Measurements from ENCODE around the gene MOCS3. TPM values are rescaled to one million over a fixed set of nuclear protein-coding genes. Genes with fewer than 3 reads are reported as not detected.

MOCS3 gene
- polyA plus RNA-seq, 3 donors, result 0.48 to 1.9 (median 1.9) TPM

GRCh38 chr20:50913690-50914375 is 44.8 kb upstream of the MOCS3 start:
- Histone ChIP-seq H3K27ac (ENCODE audit: low read depth in 1 of 2, low read length in 2 of 2) (peak overlapping the region in 1 of 2 donors; percentile 1), H3K4me3 (replicated peaks in 1 of 3; ENCODE audit: low read depth in 2 of 3, low read length in 3 of 3) (no peak overlapping the region), H3K9ac (ENCODE audit: insufficient read depth, low read length, poor library complexity, severe bottlenecking) (no peak overlapping the region), H4K20me1 (ENCODE audit: insufficient read depth, low read length) (peaks cover 99% of the 10 kb centered on the region), H3K79me2 (ENCODE audit: insufficient read depth, low read length) (peaks cover 100% of the 10 kb centered on the region), H3K27me3 (ENCODE audit: control insufficient read depth in 2 of 2, insufficient read depth in 2 of 2, low read length in 2 of 2) (no peaks in the 10 kb centered on the region), H3K4me2 (replicated peaks; ENCODE audit: extremely low read depth, low read length, poor library complexity, severe bottlenecking) (no peak overlapping the region), H3K4me1 (ENCODE audit: control insufficient read depth in 1 of 2, insufficient read depth in 2 of 2, low read length in 2 of 2) (peaks cover 0 to 4% of the 10 kb centered on the region in 2 donors), H2AFZ (ENCODE audit: insufficient read depth, low read depth, low read length, poor library complexity, severe bottlenecking) (no peak overlapping the region), H3K9me3 (replicated peaks in 1 of 2; ENCODE audit: control insufficient read depth in 1 of 2, insufficient read depth in 1 of 2, low read length in 2 of 2) (no peaks in the 10 kb centered on the region), H3K36me3 (replicated peaks in 1 of 2; ENCODE audit: control insufficient read depth in 1 of 2, insufficient read depth in 2 of 2, low read length in 2 of 2) (peaks cover 0 to 16% of the 10 kb centered on the region in 2 donors)
- Mint-ChIP-seq H3K4me3 (no peak overlapping the region), H3K27ac (peak overlapping the region in 4 of 7 donors; percentile 1 to 39 (median 35)), H3K4me1 (peaks cover 26% of the 10 kb centered on the region), H3K9me3 (no peaks in the 10 kb centered on the region), H3K27me3 (ENCODE audit: low read depth in 3 of 3) (no peaks in the 10 kb centered on the region), H3K36me3 (peaks cover 10 to 32% of the 10 kb centered on the region in 2 donors)
- no peak for DNase-seq
- intact Hi-C loops (cut with micrococcal nuclease), result no loop called here
- TF ChIP-seq CTCF (IDR thresholded peaks at IDR 0.05), result no peak
- WGBS (ENCODE audit: insufficient coverage), result 100% methylated on average over 1 of the region's 2 CpGs

GRCh38 chr20:50915424-50915823 is 43.2 kb upstream of the MOCS3 start:
- intact Hi-C loops (cut with micrococcal nuclease), result no loop called here
- WGBS (ENCODE audit: insufficient coverage), result 83% methylated on average over 2 of the region's 3 CpGs
- TF ChIP-seq CTCF (IDR thresholded peaks at IDR 0.05), result no peak

More at GRCh38 chr20:50915424-50915823, 43.2 kb upstream of the MOCS3 start:
- Histone ChIP-seq H3K4me3 (replicated peaks in 1 of 3; ENCODE audit: low read depth in 2 of 3, low read length in 3 of 3) (no peak overlapping the region), H3K4me2 (replicated peaks; ENCODE audit: extremely low read depth, low read length, poor library complexity, severe bottlenecking) (no peak overlapping the region), H4K20me1 (ENCODE audit: insufficient read depth, low read length) (peaks cover 99% of the 10 kb centered on the region), H2AFZ (ENCODE audit: insufficient read depth, low read depth, low read length, poor library complexity, severe bottlenecking) (no peak overlapping the region), H3K79me2 (ENCODE audit: insufficient read depth, low read length) (peaks cover 100% of the 10 kb centered on the region), H3K9ac (ENCODE audit: insufficient read depth, low read length, poor library complexity, severe bottlenecking) (no peak overlapping the region), H3K4me1 (ENCODE audit: control insufficient read depth in 1 of 2, insufficient read depth in 2 of 2, low read length in 2 of 2) (peaks cover 0 to 4% of the 10 kb centered on the region in 2 donors), H3K27me3 (ENCODE audit: control insufficient read depth in 2 of 2, insufficient read depth in 2 of 2, low read length in 2 of 2) (no peaks in the 10 kb centered on the region), H3K36me3 (replicated peaks in 1 of 2; ENCODE audit: control insufficient read depth in 1 of 2, insufficient read depth in 2 of 2, low read length in 2 of 2) (peaks cover 5 to 12% of the 10 kb centered on the region in 2 donors), H3K9me3 (replicated peaks in 1 of 2; ENCODE audit: control insufficient read depth in 1 of 2, insufficient read depth in 1 of 2, low read length in 2 of 2) (no peaks in the 10 kb centered on the region), H3K27ac (ENCODE audit: low read depth in 1 of 2, low read length in 2 of 2) (peak overlapping the region in 1 of 2 donors; percentile 65)
- Mint-ChIP-seq H3K27me3 (ENCODE audit: low read depth in 3 of 3) (no peaks in the 10 kb centered on the region), H3K4me3 (no peak overlapping the region), H3K36me3 (peaks cover 17 to 26% of the 10 kb centered on the region in 2 donors), H3K9me3 (no peaks in the 10 kb centered on the region), H3K4me1 (peaks cover 31% of the 10 kb centered on the region), H3K27ac (peak overlapping the region in 3 of 7 donors; percentile 30 to 73 (median 30))
- DNase-seq, result no peak
